Mucosa of descending colon (tissue), 3 donors: ENCODE data around the gene SOCS7. TPM values are rescaled to one million over a fixed set of nuclear protein-coding genes. Genes with fewer than 3 reads are reported as not detected.

Experiments used
- ATAC-seq: fragments of 200-7000 bp; cut with Tn5 transposase; one replicate; pipeline ENCODE4 v1.9.1; 2020; ENCODE audit warnings: mild to moderate bottlenecking, moderate library complexity
- DNase-seq, 3 donors: peaks; one replicate each; pipeline ENCODE4 v3.0.0-alpha.2; 2020
- H3K36me3 ChIP-seq: fragments of 200-600 bp; one replicate; pipeline ENCODE4 v1.8.0; 2021; ENCODE audit warnings: low read depth, mild to moderate bottlenecking
- H3K4me1 ChIP-seq: fragments of 200-600 bp; one replicate; pipeline ENCODE4 v1.8.0; 2021; ENCODE audit warnings: low read depth, mild to moderate bottlenecking
- H3K4me3 ChIP-seq: fragments of 200-600 bp; one replicate; pipeline ENCODE4 v1.8.0; 2021; ENCODE audit warnings: mild to moderate bottlenecking
- H3K9me3 ChIP-seq: fragments of 200-600 bp; one replicate; pipeline ENCODE4 v1.8.0; 2021; ENCODE audit warnings: mild to moderate bottlenecking
- CTCF ChIP-seq: fragments of 200-600 bp; IDR thresholded peaks from one replicate; pipeline ENCODE4 v1.8.0; 2022; ENCODE audit warnings: antibody characterized with exemption, mild to moderate bottlenecking
- intact Hi-C, 2 donors: fragments of 100-400 bp; cut with DNase I in 1 of 2; cut with micrococcal nuclease in 1 of 2; formaldehyde crosslinking; loops; one replicate each; pipeline versions ENCODE4 v1.11.0 to v1.11.1; 2022; cut with DNase I, micrococcal nuclease
- total RNA-seq, 3 donors: library from RNA; stranded (reverse); fragmentation: NEBNext Ultra II Directional in 2 of 3; extraction: Animal tissue kit (Norgen Biotek cat#: 25700) in 2 of 3; gene quantifications; one replicate each; pipeline versions ENCODE4 v1.2.1 to v1.2.4, GENCODE V29; 2021 to 2023
- donor health status: DM: no; HTN: no; CAD: no; lungs with moderate emphysema.
- donor health status: DM: no; HTN: no; CAD: no.
- donor health status: DM: no; HTN: yes; CAD: no.

SOCS7 gene
- total RNA-seq, 3 donors from 2014 or later, result 11.4 to 26.2 (median 16.1) TPM

- no peak overlapping the region for H3K4me3 ChIP-seq
- H3K36me3 ChIP-seq, result no peaks in the 10 kb centered on the region
- intact Hi-C loops, result no loop called here
- no peaks in the 10 kb centered on the region for H3K9me3 ChIP-seq
- peaks cover 12% of the 10 kb centered on the region for H3K4me1 ChIP-seq
- DNase-seq (no peak), ATAC-seq (no peak)
- TF ChIP-seq CTCF, result no peak
Measured at GRCh38 chr17:38353086-38353604, 1.5 kb downstream of the SOCS7 start.

GRCh38 chr17:38353668-38354067, 2.0 kb downstream of the SOCS7 start:
- no peaks in the 10 kb centered on the region for H3K36me3 ChIP-seq
- peaks cover 12% of the 10 kb centered on the region for H3K4me1 ChIP-seq
- no peak for ATAC-seq
- TF ChIP-seq CTCF, result no peak
- H3K4me3 ChIP-seq, result no peak overlapping the region
- intact Hi-C loops, result no loop called here
- H3K9me3 ChIP-seq, result no peaks in the 10 kb centered on the region
- no peak for DNase-seq

- Histone ChIP-seq H3K4me1 (peaks cover 12% of the 10 kb centered on the region), H3K36me3 (no peaks in the 10 kb centered on the region), H3K9me3 (no peaks in the 10 kb centered on the region), H3K4me3 (no peak overlapping the region)
- ATAC-seq (no peak), DNase-seq (no peak)
- TF ChIP-seq CTCF, result no peak
- intact Hi-C loops, result no loop called here
Measured at GRCh38 chr17:38354466-38354865, 2.8 kb downstream of the SOCS7 start.

- no peak for TF ChIP-seq CTCF
- DNase-seq (no peak), ATAC-seq (no peak)
- intact Hi-C loops, result no loop called here
- Histone ChIP-seq H3K9me3 (no peaks in the 10 kb centered on the region), H3K4me1 (peaks cover 12% of the 10 kb centered on the region), H3K4me3 (no peak overlapping the region), H3K36me3 (no peaks in the 10 kb centered on the region)
Measured at GRCh38 chr17:38355251-38355650, 3.6 kb downstream of the SOCS7 start.

GRCh38 chr17:38357486-38358123, 6.0 kb downstream of the SOCS7 start:
- intact Hi-C loops, result no loop called here
- DNase-seq (no peak), ATAC-seq (no peak)
- Histone ChIP-seq H3K9me3 (no peaks in the 10 kb centered on the region), H3K4me1 (peaks cover 12% of the 10 kb centered on the region), H3K36me3 (no peaks in the 10 kb centered on the region), H3K4me3 (no peak overlapping the region)
- no peak for TF ChIP-seq CTCF
